ENCODE results near the gene SYNE3. TPM values are rescaled to one million over a fixed set of nuclear protein-coding genes. Genes with fewer than 3 reads are reported as not detected.
A peak's percentile ranks its signal among the peaks of the same experiment; 100 is the strongest.

Gene SYNE3
- total and polyA plus RNA-seq, 4 donors: 3.0 to 61.5 (median 23.0) TPM

DNA sequence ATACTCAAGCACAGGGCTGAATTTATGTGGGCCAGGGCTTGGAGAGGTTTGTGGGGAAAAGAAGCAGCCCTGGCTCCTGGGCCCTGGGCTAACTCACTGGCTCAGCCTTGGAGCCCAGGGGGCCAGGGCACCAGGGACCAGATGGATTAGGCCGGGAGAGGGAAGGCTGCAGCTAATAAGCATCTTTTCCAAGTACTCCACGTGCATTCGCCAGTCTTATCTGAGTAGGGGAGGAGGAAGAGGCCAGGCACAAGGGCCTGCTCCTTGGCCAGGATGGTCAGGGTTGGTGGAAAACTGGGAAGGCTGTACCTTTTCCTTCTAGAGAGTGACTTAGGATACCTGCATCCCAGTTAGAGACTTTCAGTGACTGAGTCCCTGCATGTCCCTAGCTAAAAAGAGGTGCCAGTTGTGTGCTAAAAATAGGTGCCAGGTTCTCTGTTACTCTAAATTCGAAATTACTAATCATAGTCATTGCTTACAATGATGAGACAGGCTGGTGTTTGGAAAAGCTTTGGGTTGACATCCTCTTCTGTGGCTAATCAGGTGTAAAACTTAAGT, 19.7 kb upstream of the SYNE3 start:
- peaks cover 3 to 4% of the 10 kb centered on the region in 2 donors for H3K4me1 ChIP-seq (ENCODE audit: control insufficient read depth in 1 of 2, insufficient read depth in 2 of 2, low read length in 2 of 2)
- no peaks in the 10 kb centered on the region for H3K36me3 ChIP-seq (ENCODE audit: control insufficient read depth in 1 of 2, insufficient read depth in 2 of 2, low read length in 1 of 2)
- H3K4me3 ChIP-seq (ENCODE audit: low read length in 2 of 2): peak overlapping the region in 1 of 2 donors; percentile 78
- no peak overlapping the region for H3K27ac ChIP-seq (ENCODE audit: low read depth in 1 of 2, low read length in 2 of 2)
- ATAC-seq (ENCODE audit: low FRiP score) (no peak), DNase-seq (no peak)
- 4 to 11% methylated on average over 4 of the region's 4 CpGs for WGBS, 2 donors
- H3K9me3 ChIP-seq (ENCODE audit: control insufficient read depth, low read length): no peaks in the 10 kb centered on the region
- no peaks in the 10 kb centered on the region for H3K27me3 ChIP-seq (ENCODE audit: control insufficient read depth in 1 of 2, insufficient read depth in 2 of 2, low read length in 1 of 2)
- intact Hi-C loops (cut with DNase I): loop anchor here in 1 of 2 donors (10.0 kb wide), 3 partner anchors 221 to 1191 kb away; partner anchors contain the start of gene CLMN

DNA sequence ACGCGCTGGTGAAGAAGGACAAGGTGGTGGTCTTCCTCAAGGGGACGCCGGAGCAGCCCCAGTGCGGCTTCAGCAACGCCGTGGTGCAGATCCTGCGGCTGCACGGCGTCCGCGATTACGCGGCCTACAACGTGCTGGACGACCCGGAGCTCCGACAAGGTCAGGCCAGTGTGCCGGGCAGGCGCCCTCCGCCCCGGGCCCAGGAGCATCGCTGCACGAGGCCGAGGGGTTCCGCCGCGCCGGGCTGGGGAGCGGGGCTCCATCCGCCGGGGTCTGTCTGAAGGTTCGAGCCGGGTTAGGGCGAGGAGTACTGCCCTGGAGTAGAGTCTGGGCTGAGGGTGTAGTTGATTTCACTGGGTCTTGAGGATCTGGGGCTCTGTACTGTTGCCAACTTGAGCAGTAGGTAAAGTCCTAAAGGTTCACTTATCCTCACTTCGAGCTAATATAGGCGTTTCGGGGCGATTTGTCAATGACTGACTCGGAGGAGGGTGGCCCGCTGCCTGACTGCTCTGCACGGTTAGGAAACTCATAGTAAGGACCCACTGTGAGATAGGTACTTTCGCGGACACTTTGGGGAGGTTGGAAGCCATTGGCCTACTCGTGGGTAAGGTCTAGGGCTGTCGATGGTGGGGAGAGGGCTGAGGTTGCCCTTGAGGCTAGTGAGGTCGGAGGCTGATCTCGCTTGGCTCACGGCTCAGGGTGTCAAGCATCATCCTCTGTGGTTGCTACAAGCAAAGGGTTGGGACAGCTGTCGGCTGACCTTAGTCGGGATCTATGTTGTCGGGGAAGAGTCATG, 19.0 kb upstream of the SYNE3 start:
- H3K27ac ChIP-seq (ENCODE audit: low read depth in 1 of 2, low read length in 2 of 2): no peak overlapping the region
- intact Hi-C loops (cut with DNase I): loop anchor here in 1 of 2 donors (10.0 kb wide), 3 partner anchors 221 to 1191 kb away; partner anchors contain the start of gene CLMN
- 2% methylated on average over 52 of the region's 52 CpGs for WGBS, 2 donors

GRCh38 chr14:95534299-95535225, 18.1 kb upstream of the SYNE3 start, which contains the start of gene GLRX5:
Gene GLRX5, plus strand, starts transcription at chr14:95535050. Its CDS starts 40 bp downstream, at chr14:95535090.
- WGBS, 2 donors: 0 to 1% methylated on average over 77 to 97 of the region's 97 CpGs
- peak; percentile 98 for ATAC-seq (ENCODE audit: low FRiP score)
- H3K27me3 ChIP-seq (ENCODE audit: control insufficient read depth in 1 of 2, insufficient read depth in 2 of 2, low read length in 1 of 2): no peaks in the 10 kb centered on the region
- intact Hi-C loops (cut with DNase I): loop anchor here in 1 of 2 donors (10.0 kb wide), 3 partner anchors 220 to 1190 kb away; partner anchors contain the start of gene CLMN
- peak within 1 kb of the TSS in 1 of 2 donors; percentile 61 for H3K27ac ChIP-seq (ENCODE audit: low read depth in 1 of 2, low read length in 2 of 2)
- DNase-seq: peak; percentile 98 to 99
- peaks cover 3 to 7% of the 10 kb centered on the region in 2 donors for H3K4me1 ChIP-seq (ENCODE audit: control insufficient read depth in 1 of 2, insufficient read depth in 2 of 2, low read length in 2 of 2)
- peak within 1 kb of the TSS; percentile 62 to 90 for H3K4me3 ChIP-seq (ENCODE audit: low read length in 2 of 2)
- H3K9me3 ChIP-seq (ENCODE audit: control insufficient read depth, low read length): no peaks in the 10 kb centered on the region
- no peaks in the 10 kb centered on the region for H3K36me3 ChIP-seq (ENCODE audit: control insufficient read depth in 1 of 2, insufficient read depth in 2 of 2, low read length in 1 of 2)

More for the DNA sequence above, 19.0 kb upstream of the SYNE3 start:
- ATAC-seq (ENCODE audit: low FRiP score) (no peak), DNase-seq (no peak)
- Histone ChIP-seq H3K4me3 (ENCODE audit: low read length in 2 of 2) (peak overlapping the region; percentile 50 to 78), H3K27me3 (ENCODE audit: control insufficient read depth in 1 of 2, insufficient read depth in 2 of 2, low read length in 1 of 2) (no peaks in the 10 kb centered on the region), H3K4me1 (ENCODE audit: control insufficient read depth in 1 of 2, insufficient read depth in 2 of 2, low read length in 2 of 2) (peaks cover 3 to 7% of the 10 kb centered on the region in 2 donors), H3K36me3 (ENCODE audit: control insufficient read depth in 1 of 2, insufficient read depth in 2 of 2, low read length in 1 of 2) (no peaks in the 10 kb centered on the region), H3K9me3 (ENCODE audit: control insufficient read depth, low read length) (no peaks in the 10 kb centered on the region)

GRCh38 chr14:95533822-95534221, 17.4 kb upstream of the SYNE3 start:
- Histone ChIP-seq H3K4me3 (ENCODE audit: low read length in 2 of 2) (peak overlapping the region; percentile 62 to 90), H3K4me1 (ENCODE audit: control insufficient read depth in 1 of 2, insufficient read depth in 2 of 2, low read length in 2 of 2) (peaks cover 3 to 7% of the 10 kb centered on the region in 2 donors), H3K27me3 (ENCODE audit: control insufficient read depth in 1 of 2, insufficient read depth in 2 of 2, low read length in 1 of 2) (no peaks in the 10 kb centered on the region), H3K36me3 (ENCODE audit: control insufficient read depth in 1 of 2, insufficient read depth in 2 of 2, low read length in 1 of 2) (no peaks in the 10 kb centered on the region), H3K9me3 (ENCODE audit: control insufficient read depth, low read length) (no peaks in the 10 kb centered on the region), H3K27ac (ENCODE audit: low read depth in 1 of 2, low read length in 2 of 2) (peak overlapping the region in 1 of 2 donors; percentile 68)
- ATAC-seq (ENCODE audit: low FRiP score) (no peak), DNase-seq (peak in 1 of 2 donors; percentile 51)
- intact Hi-C loops (cut with DNase I): loop anchor here in 1 of 2 donors (10.0 kb wide), 3 partner anchors 219 to 1189 kb away; partner anchors contain the start of gene CLMN
- 0 to 1% methylated on average over 18 of the region's 18 CpGs for WGBS, 2 donors

DNA sequence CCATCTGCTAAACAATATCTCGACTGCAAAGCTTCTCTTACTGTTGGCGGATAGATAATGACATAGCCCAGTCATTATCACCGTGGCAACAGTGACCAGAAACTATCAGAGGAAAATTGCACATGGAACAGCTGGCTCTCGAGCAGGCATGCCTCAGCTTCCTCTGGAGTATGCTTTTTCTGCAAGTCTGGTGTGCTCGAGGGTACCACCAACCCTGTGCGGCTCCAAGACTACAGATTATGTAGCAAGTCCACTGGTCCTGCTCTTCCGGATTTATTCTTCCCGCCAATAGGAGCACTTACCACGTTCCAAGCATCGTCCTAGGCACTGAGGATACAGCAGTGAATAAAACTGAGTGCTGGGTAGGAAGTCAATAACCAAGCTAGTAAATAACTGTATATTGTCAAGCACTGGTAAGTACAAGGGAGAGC, 17.0 kb upstream of the SYNE3 start:
- peak overlapping the region; percentile 62 to 90 for H3K4me3 ChIP-seq (ENCODE audit: low read length in 2 of 2)
- intact Hi-C loops (cut with DNase I): loop anchor here in 1 of 2 donors (10.0 kb wide), 3 partner anchors 219 to 1189 kb away; partner anchors contain the start of gene CLMN
- H3K9me3 ChIP-seq (ENCODE audit: control insufficient read depth, low read length): no peaks in the 10 kb centered on the region
- peak overlapping the region in 1 of 2 donors; percentile 68 for H3K27ac ChIP-seq (ENCODE audit: low read depth in 1 of 2, low read length in 2 of 2)
- peaks cover 3 to 7% of the 10 kb centered on the region in 2 donors for H3K4me1 ChIP-seq (ENCODE audit: control insufficient read depth in 1 of 2, insufficient read depth in 2 of 2, low read length in 2 of 2)
- no peaks in the 10 kb centered on the region for H3K27me3 ChIP-seq (ENCODE audit: control insufficient read depth in 1 of 2, insufficient read depth in 2 of 2, low read length in 1 of 2)
- ATAC-seq (ENCODE audit: low FRiP score): no peak
- no peaks in the 10 kb centered on the region for H3K36me3 ChIP-seq (ENCODE audit: control insufficient read depth in 1 of 2, insufficient read depth in 2 of 2, low read length in 1 of 2)
- 4 to 5% methylated on average over 10 of the region's 10 CpGs for WGBS, 2 donors
- DNase-seq: no peak

GRCh38 chr14:95531969-95532368, 15.5 kb upstream of the SYNE3 start:
- no peaks in the 10 kb centered on the region for H3K36me3 ChIP-seq (ENCODE audit: control insufficient read depth in 1 of 2, insufficient read depth in 2 of 2, low read length in 1 of 2)
- H3K9me3 ChIP-seq (ENCODE audit: control insufficient read depth, low read length): no peaks in the 10 kb centered on the region
- DNase-seq: no peak
- whole genome bisulfite sequencing, 2 donors: 17 to 19% methylated on average over 3 of the region's 3 CpGs
- no peak overlapping the region for H3K4me3 ChIP-seq (ENCODE audit: low read length in 2 of 2)
- H3K27me3 ChIP-seq (ENCODE audit: control insufficient read depth in 1 of 2, insufficient read depth in 2 of 2, low read length in 1 of 2): no peaks in the 10 kb centered on the region
- peaks cover 3 to 7% of the 10 kb centered on the region in 2 donors for H3K4me1 ChIP-seq (ENCODE audit: control insufficient read depth in 1 of 2, insufficient read depth in 2 of 2, low read length in 2 of 2)
- intact Hi-C loops (cut with DNase I): loop anchor here in 1 of 2 donors (10.0 kb wide), 3 partner anchors 217 to 1187 kb away; partner anchors contain the start of gene CLMN
- no peak for ATAC-seq (ENCODE audit: low FRiP score)
- H3K27ac ChIP-seq (ENCODE audit: low read depth in 1 of 2, low read length in 2 of 2): no peak overlapping the region

DNA sequence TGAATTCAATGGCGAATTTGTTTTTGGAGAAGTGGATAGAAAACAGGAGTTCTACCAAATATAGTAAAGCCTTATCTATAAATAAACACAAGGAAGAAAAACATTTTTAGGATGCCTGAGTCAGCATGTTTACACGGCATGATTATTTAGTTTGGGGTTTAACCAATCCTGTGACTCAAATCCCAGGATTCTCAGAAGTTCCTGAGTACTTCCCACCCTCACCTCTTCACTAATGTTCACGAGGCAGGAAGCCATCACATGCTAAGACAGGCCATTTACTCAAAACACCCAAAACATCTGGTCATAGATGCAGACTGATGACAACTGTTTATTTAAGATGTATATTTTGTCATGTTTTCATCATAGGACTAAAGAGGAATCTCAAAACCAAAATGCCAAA, 15.0 kb upstream of the SYNE3 start:
- Histone ChIP-seq H3K4me1 (ENCODE audit: control insufficient read depth in 1 of 2, insufficient read depth in 2 of 2, low read length in 2 of 2) (peaks cover 3 to 9% of the 10 kb centered on the region in 2 donors), H3K9me3 (ENCODE audit: control insufficient read depth, low read length) (no peaks in the 10 kb centered on the region), H3K36me3 (ENCODE audit: control insufficient read depth in 1 of 2, insufficient read depth in 2 of 2, low read length in 1 of 2) (no peaks in the 10 kb centered on the region), H3K4me3 (ENCODE audit: low read length in 2 of 2) (no peak overlapping the region), H3K27ac (ENCODE audit: low read depth in 1 of 2, low read length in 2 of 2) (peak overlapping the region in 1 of 2 donors; percentile 64), H3K27me3 (ENCODE audit: control insufficient read depth in 1 of 2, insufficient read depth in 2 of 2, low read length in 1 of 2) (no peaks in the 10 kb centered on the region)
- 2 to 4% methylated on average over 3 of the region's 3 CpGs for WGBS, 2 donors
- intact Hi-C loops (cut with DNase I): loop anchor here in 1 of 2 donors (10.0 kb wide), 3 partner anchors 217 to 1187 kb away; partner anchors contain the start of gene CLMN
- no peak for DNase-seq
- no peak for ATAC-seq (ENCODE audit: low FRiP score)
